Measurements from ENCODE around the gene SMYD5. TPM values are rescaled to one million over a fixed set of nuclear protein-coding genes. Genes with fewer than 3 reads are reported as not detected.

The SMYD5 gene
- total RNA-seq, 3 donors from 2014 or later = 14.1 to 21.6 (median 18.3) TPM

GRCh38 chr2:73217826-73218225, 3.8 kb downstream of the SMYD5 start:
- no peak overlapping the region for H3K27ac ChIP-seq
- intact Hi-C loops (cut with DNase I; ENCODE audit: low total_unique reads) = no loop called here
- H3K27me3 ChIP-seq = no peaks in the 10 kb centered on the region
- no peaks in the 10 kb centered on the region for H3K9me3 ChIP-seq
- DNase-seq (ENCODE audit: low spot score in 2 of 2) = no peak
- H3K4me3 ChIP-seq = no peak overlapping the region
- H3K36me3 ChIP-seq = no peaks in the 10 kb centered on the region
- TF ChIP-seq POLR2AphosphoS5 (IDR thresholded peaks at IDR 0.05) = no peak
- no peak for TF ChIP-seq CTCF (IDR thresholded peaks at IDR 0.05)
- no peak for TF ChIP-seq POLR2A (IDR thresholded peaks at IDR 0.05)
- no peaks in the 10 kb centered on the region for H3K4me1 ChIP-seq

- intact Hi-C loops (cut with DNase I; ENCODE audit: low total_unique reads) = no loop called here
- H3K4me3 ChIP-seq = no peak overlapping the region
- no peaks in the 10 kb centered on the region for H3K9me3 ChIP-seq
- no peak for TF ChIP-seq POLR2AphosphoS5 (IDR thresholded peaks at IDR 0.05)
- H3K27me3 ChIP-seq = no peaks in the 10 kb centered on the region
- no peaks in the 10 kb centered on the region for H3K36me3 ChIP-seq
- no peaks in the 10 kb centered on the region for H3K4me1 ChIP-seq
- DNase-seq (ENCODE audit: low spot score in 2 of 2) = no peak
- no peak overlapping the region for H3K27ac ChIP-seq
Measured at GRCh38 chr2:73218298-73218697, 4.3 kb downstream of the SMYD5 start.

GRCh38 chr2:73223821-73224220, 9.8 kb downstream of the SMYD5 start:
- H3K9me3 ChIP-seq = no peaks in the 10 kb centered on the region
- no peaks in the 10 kb centered on the region for H3K27me3 ChIP-seq
- no peak for DNase-seq (ENCODE audit: low spot score in 2 of 2)
- H3K27ac ChIP-seq = no peak overlapping the region
- intact Hi-C loops (cut with DNase I; ENCODE audit: low total_unique reads) = no loop called here
- no peak overlapping the region for H3K4me3 ChIP-seq
- no peak for TF ChIP-seq POLR2AphosphoS5 (IDR thresholded peaks at IDR 0.05)
- no peak for TF ChIP-seq POLR2A (IDR thresholded peaks at IDR 0.05)
- no peak for TF ChIP-seq CTCF (IDR thresholded peaks at IDR 0.05)
- no peaks in the 10 kb centered on the region for H3K4me1 ChIP-seq
- H3K36me3 ChIP-seq = no peaks in the 10 kb centered on the region

- H3K27me3 ChIP-seq = no peaks in the 10 kb centered on the region
- H3K27ac ChIP-seq = no peak overlapping the region
- TF ChIP-seq CTCF (IDR thresholded peaks at IDR 0.05) (no peak), POLR2A (IDR thresholded peaks at IDR 0.05) (no peak), POLR2AphosphoS5 (IDR thresholded peaks at IDR 0.05) (no peak)
- no peak overlapping the region for H3K4me3 ChIP-seq
- intact Hi-C loops (cut with DNase I; ENCODE audit: low total_unique reads) = no loop called here
- DNase-seq (ENCODE audit: low spot score in 2 of 2) = no peak
- no peaks in the 10 kb centered on the region for H3K9me3 ChIP-seq
- no peaks in the 10 kb centered on the region for H3K4me1 ChIP-seq
- no peaks in the 10 kb centered on the region for H3K36me3 ChIP-seq
Measured at GRCh38 chr2:73225513-73226360, 11.7 kb downstream of the SMYD5 start.

GRCh38 chr2:73227086-73227485, 13.0 kb downstream of the SMYD5 start:
- intact Hi-C loops (cut with DNase I; ENCODE audit: low total_unique reads) = no loop called here
- Histone ChIP-seq H3K27ac (no peak overlapping the region), H3K36me3 (no peaks in the 10 kb centered on the region)

More at GRCh38 chr2:73227086-73227485, 13.0 kb downstream of the SMYD5 start:
- H3K4me3 ChIP-seq = no peak overlapping the region
- no peaks in the 10 kb centered on the region for H3K4me1 ChIP-seq
- DNase-seq (ENCODE audit: low spot score in 2 of 2) = no peak
- TF ChIP-seq CTCF (IDR thresholded peaks at IDR 0.05) (no peak), POLR2A (IDR thresholded peaks at IDR 0.05) (no peak), POLR2AphosphoS5 (IDR thresholded peaks at IDR 0.05) (no peak)
- no peaks in the 10 kb centered on the region for H3K27me3 ChIP-seq
- H3K9me3 ChIP-seq = no peaks in the 10 kb centered on the region

All from breast epithelium (tissue), 4 donors.